Heart right ventricle (tissue), 16 donors: ENCODE data around the gene RBMS3. TPM values are rescaled to one million over a fixed set of nuclear protein-coding genes. Genes with fewer than 3 reads are reported as not detected.
"Not testable (repeated sequence)": the region's sequence is repeated elsewhere in the genome, so short reads cannot be mapped to it uniquely, and the experiment has no call there.

Experiments
- ATAC-seq, 8 donors: fragments of 200-7000 bp; cut with Tn5 transposase; one replicate each; pipeline ENCODE4 v1.9.1; 2020; ENCODE audit warnings: mild to moderate bottlenecking in 8 of 8, moderate library complexity in 8 of 8, moderate number of reproducible peaks in 1 of 8
- DNase-seq, 2 donors: peaks; one replicate each; pipeline ENCODE4 v3.0.0-alpha.2; 2020
- H3K27ac ChIP-seq, 10 donors: fragments of 200-600 bp; sonication (generic) in 2 of 10; one replicate each; pipeline versions ENCODE4 v1.5.0 to v1.8.0; 2020 to 2022; ENCODE audit warnings: mild to moderate bottlenecking in 3 of 10
- H3K27me3 ChIP-seq, 7 donors: fragments of 200-600 bp; one replicate each; pipeline ENCODE4 v1.8.0; 2021 to 2022; ENCODE audit warnings: mild to moderate bottlenecking in 2 of 7
- H3K36me3 ChIP-seq, 9 donors: fragments of 200-600 bp; sonication (generic) in 1 of 9; one replicate each; pipeline versions ENCODE4 v1.5.0 to v1.8.0; 2020 to 2022; ENCODE audit warnings: mild to moderate bottlenecking in 2 of 9
- H3K4me1 ChIP-seq, 9 donors: fragments of 200-600 bp; sonication (generic) in 1 of 9; one replicate each; pipeline versions ENCODE4 v1.5.0 to v1.8.0; 2020 to 2022; ENCODE audit warnings: mild to moderate bottlenecking in 4 of 9
- H3K4me3 ChIP-seq, 10 donors: fragments of 200-600 bp; sonication (generic) in 2 of 10; one replicate each; pipeline versions ENCODE4 v1.5.0 to v1.8.0; 2020 to 2022; ENCODE audit warnings: mild to moderate bottlenecking in 7 of 10, moderate library complexity in 2 of 10
- H3K9me3 ChIP-seq, 11 donors: fragments of 200-600 bp in 10 of 11; sonication (generic) in 2 of 11; one replicate each; pipeline versions ENCODE4 v1.5.0 to v1.8.0; 2013 to 2022; ENCODE audit warnings: mild to moderate bottlenecking in 2 of 11, control low read depth in 1 of 11, moderate library complexity in 1 of 11
- WGBS, 2 donors: extraction: QIAGEN DNeasy Blood & Tissue Kit; methylation state at CpG; one replicate each; pipeline ENCODE4 v1.1.7; 2013; ENCODE audit warnings: inconsistent platforms in 1 of 2; 5-methylcytosine and 5-hydroxymethylcytosine counted together
- intact Hi-C, 10 donors: fragments of 100-400 bp; cut with DNase I; formaldehyde crosslinking; loops; one replicate each; pipeline versions ENCODE4 v1.11.1 to v1.14.2; 2022
- polyA plus RNA-seq, 2 donors: library from polyadenylated mRNA; stranded (reverse); fragments of 200-250 nt; gene quantifications; one replicate each; pipeline ENCODE4 v1.2.3, GENCODE V29; 2013
- total RNA-seq, 10 donors: library from RNA; stranded (reverse); fragmentation: NEBNext Ultra II Directional in 3 of 10; extraction: Animal tissue kit (Norgen Biotek cat#: 25700) in 3 of 10; gene quantifications; one replicate each; pipeline versions ENCODE4 v1.2.1 to v1.2.4, GENCODE V29; 2021 to 2023
- TF ChIP-seq, protein P1 (sequence below), 9 donors: fragments of 200-600 bp; sonication (generic) in 2 of 9; IDR thresholded peaks; one replicate each; pipeline versions ENCODE4 v1.5.0 to v1.8.0; 2021 to 2022; ENCODE audit warnings: antibody characterized with exemption in 9 of 9, mild to moderate bottlenecking in 5 of 9, moderate library complexity in 1 of 9
- donor health status: Arrhythmogenic right ventricular cardiomyopathy.
- donor health status: ischemic (EF 13 %, LVEDD 7.1; RV severe dilation, severe dysfunction).
- donor health status: healthy with polysubstance abuse.
- donor health status: DM: no; HTN: yes; CAD: no.
- donor health status: DM: no; HTN: no; CAD: no.
- donor health status: ischemic (EF 25% LVEDD 6.9; RV normal size, moderate dysfunction).
- donor health status: ischemic (EF 25% LVEDD 5.7; RV mildly dilated, moderate dysfunction).
- donor health status: healthy.
- donor health status: DM: yes; HTN: yes; CAD: no.
- donor health status: Ischemic cardiomyopathy.
- donor health status: ischemic (EF 35%, LVEDD 5.7; RV mildly dilated, moderate dysfunction).
- donor health status: nonischemic (EF 11% LVEDD 7.7; RV severe dilation, severe dysfunction).
- donor health status: DM: yes; HTN: yes; CAD: no.
- donor health status: PGD.
- donor health status: ischemic (EF 29% LVEDD 5.4; RV normal size, mild dysfunction).
- donor health status: nonischemic (EF 23%, LVEDD 6.1; RV moderate dilation, normal function).

Gene RBMS3
- total and polyA plus RNA-seq, 12 donors, result 3.2 to 41.1 (median 26.4) TPM

DNA sequence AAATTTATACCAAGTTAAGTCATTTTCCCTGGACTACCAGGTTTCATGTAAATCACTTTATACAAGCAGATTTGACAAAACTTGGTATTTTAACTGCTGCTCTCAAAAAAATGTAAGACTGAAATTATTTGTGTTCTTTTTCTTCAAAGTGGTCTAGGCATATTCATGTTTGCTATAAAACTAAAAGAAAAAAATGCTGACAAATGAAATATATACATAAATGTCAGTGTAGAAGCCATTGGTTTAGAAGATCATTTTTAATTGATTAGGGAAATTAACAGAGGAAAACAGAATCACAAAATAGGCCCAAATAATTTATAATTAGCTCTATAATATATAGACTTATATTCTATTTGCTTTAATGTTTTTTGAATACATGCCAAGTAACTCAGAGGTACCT is 523.2 kb downstream of the RBMS3 start:
- DNase-seq (no peak), ATAC-seq (no peak)
- Histone ChIP-seq H3K27ac (no peak overlapping the region), H3K4me1 (peaks cover 0 to 14% (median 0%) of the 10 kb centered on the region in 9 donors), H3K36me3 (no peaks in the 10 kb centered on the region), H3K9me3 (no peaks in the 10 kb centered on the region), H3K27me3 (no peaks in the 10 kb centered on the region), H3K4me3 (no peak overlapping the region)
- intact Hi-C loops, result no loop called here
- TF ChIP-seq, protein P1, sequence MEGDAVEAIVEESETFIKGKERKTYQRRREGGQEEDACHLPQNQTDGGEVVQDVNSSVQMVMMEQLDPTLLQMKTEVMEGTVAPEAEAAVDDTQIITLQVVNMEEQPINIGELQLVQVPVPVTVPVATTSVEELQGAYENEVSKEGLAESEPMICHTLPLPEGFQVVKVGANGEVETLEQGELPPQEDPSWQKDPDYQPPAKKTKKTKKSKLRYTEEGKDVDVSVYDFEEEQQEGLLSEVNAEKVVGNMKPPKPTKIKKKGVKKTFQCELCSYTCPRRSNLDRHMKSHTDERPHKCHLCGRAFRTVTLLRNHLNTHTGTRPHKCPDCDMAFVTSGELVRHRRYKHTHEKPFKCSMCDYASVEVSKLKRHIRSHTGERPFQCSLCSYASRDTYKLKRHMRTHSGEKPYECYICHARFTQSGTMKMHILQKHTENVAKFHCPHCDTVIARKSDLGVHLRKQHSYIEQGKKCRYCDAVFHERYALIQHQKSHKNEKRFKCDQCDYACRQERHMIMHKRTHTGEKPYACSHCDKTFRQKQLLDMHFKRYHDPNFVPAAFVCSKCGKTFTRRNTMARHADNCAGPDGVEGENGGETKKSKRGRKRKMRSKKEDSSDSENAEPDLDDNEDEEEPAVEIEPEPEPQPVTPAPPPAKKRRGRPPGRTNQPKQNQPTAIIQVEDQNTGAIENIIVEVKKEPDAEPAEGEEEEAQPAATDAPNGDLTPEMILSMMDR (IDR thresholded peaks at IDR 0.05), result no peak

DNA sequence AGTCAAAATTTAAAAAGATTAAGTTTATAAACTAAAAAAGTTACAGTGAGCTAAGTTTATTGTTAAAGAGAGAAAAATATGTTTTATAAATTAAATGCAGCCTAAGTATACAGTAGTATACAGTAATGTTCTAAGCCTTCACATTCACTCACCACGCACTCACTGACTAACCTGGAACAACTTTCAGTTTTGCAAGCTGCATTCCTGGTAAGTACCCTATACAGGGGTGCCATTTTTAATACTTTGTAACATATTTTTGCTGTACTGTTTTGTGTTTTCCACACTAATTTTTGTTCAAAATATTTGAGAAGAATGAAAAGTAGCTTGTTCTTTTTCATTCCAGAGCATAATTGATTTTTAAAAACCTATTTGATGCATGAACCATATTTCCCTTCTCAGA is 524.9 kb downstream of the RBMS3 start:
- H3K9me3 ChIP-seq, result no peaks in the 10 kb centered on the region
- TF ChIP-seq, protein P1 (IDR thresholded peaks at IDR 0.05), result no peak
- no peak overlapping the region for H3K4me3 ChIP-seq
- ATAC-seq (no peak), DNase-seq (no peak)
- H3K27me3 ChIP-seq, result no peaks in the 10 kb centered on the region
- peaks cover 0 to 14% (median 0%) of the 10 kb centered on the region in 9 donors for H3K4me1 ChIP-seq
- WGBS, 2 donors, result 0 to 95% methylated on average over 1 of the region's 1 CpG
- H3K27ac ChIP-seq, result no peak overlapping the region
- no peaks in the 10 kb centered on the region for H3K36me3 ChIP-seq
- intact Hi-C loops, result no loop called here

DNA sequence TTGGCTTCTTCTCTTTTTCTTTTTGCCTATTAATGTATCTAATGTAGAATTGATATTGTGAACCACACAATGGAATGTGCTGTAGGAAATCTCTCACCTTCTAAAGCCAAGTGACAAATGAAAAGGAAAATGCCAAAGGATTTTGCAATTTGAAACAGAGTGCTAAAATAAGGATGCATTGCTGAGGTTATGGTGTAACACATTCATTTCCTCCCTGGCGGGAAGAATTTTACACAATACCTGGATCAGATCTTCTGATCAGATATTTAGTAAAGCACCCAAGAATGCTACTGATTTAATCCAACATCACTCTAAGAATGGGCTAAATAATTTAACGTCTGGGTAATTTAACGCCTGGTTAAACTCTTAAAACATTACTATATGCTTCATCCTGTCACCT is 527.5 kb downstream of the RBMS3 start:
- H3K27ac ChIP-seq, H3K4me3 ChIP-seq, H3K27me3 ChIP-seq, ATAC-seq, DNase-seq, intact Hi-C loops, H3K36me3 ChIP-seq, H3K9me3 ChIP-seq: not testable (repeated sequence)
- WGBS, 2 donors, result 68 to 73% methylated on average over 3 of the region's 3 CpGs
- peaks cover 0 to 14% (median 0%) of the 10 kb centered on the region in 9 donors for H3K4me1 ChIP-seq

DNA sequence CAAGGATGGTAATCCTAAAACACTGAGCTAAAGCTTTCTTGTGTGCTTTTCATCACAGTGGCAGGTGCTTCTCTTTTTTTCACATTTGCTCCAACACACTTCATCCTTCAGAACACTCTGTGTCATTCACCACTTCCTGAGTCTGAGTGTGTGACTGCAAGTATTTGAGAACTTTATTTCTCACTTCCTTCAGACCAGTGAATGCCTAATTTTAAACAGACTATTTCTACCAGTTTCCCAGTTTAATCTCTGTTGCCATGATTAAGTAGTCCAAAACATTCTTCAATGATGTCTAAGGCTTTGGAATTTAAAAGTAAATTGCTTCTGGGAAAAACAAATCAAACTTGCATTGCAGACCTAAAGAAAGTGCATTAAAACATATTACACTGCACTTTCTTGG is 541.2 kb downstream of the RBMS3 start:
- ATAC-seq, result no peak
- peaks cover 0 to 8% (median 0%) of the 10 kb centered on the region in 9 donors for H3K36me3 ChIP-seq
- no peaks in the 10 kb centered on the region for H3K9me3 ChIP-seq
- TF ChIP-seq, protein P1 (IDR thresholded peaks at IDR 0.05), result no peak
- no peaks in the 10 kb centered on the region for H3K27me3 ChIP-seq
- no peak overlapping the region for H3K4me3 ChIP-seq
- intact Hi-C loops, result no loop called here
- H3K4me1 ChIP-seq, result no peaks in the 10 kb centered on the region
- H3K27ac ChIP-seq, result no peak overlapping the region
- no peak for DNase-seq

DNA sequence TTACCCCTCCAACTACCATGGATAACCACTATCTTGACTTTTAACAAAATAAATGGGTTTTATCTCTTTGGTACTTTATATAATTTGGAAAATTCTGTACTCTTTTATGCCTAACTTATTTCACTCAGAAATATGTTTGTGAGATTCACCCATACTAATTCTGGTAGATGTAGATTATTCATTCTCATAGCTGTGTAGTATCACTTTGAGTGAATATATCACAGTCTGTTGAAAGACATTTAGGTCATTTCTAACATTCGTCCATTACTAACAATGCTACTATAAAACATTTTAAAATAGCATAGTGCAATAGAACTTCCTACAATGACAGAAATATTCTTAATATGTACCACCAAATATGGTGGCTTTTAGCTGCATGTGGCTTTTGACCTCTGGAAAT is 542.4 kb downstream of the RBMS3 start:
- peaks cover 0 to 8% (median 0%) of the 10 kb centered on the region in 9 donors for H3K36me3 ChIP-seq
- intact Hi-C loops, result no loop called here
- H3K27me3 ChIP-seq, result no peaks in the 10 kb centered on the region
- H3K4me3 ChIP-seq, result no peak overlapping the region
- H3K4me1 ChIP-seq, result no peaks in the 10 kb centered on the region
- DNase-seq, result no peak
- ATAC-seq, result no peak
- TF ChIP-seq, protein P1 (IDR thresholded peaks at IDR 0.05), result no peak
- H3K27ac ChIP-seq, result no peak overlapping the region
- 93% methylated on average over 1 of the region's 1 CpG for WGBS, 2 donors
- no peaks in the 10 kb centered on the region for H3K9me3 ChIP-seq
